DND-41 (cell line): ENCODE results near the gene LRRC75B.

ENCODE experiments used
- ATAC-seq: fragments of 200-7000 bp; cut with Tn5 transposase; 3 replicates; pipeline ENCODE4 v1.9.1; 2021; ENCODE audit warnings: low read depth; ENCODE audit not compliant: insufficient read depth
- DNase-seq: peaks from one replicate; pipeline ENCODE4 v3.0.0-alpha.2; 2020
- H2AFZ ChIP-seq: 2 replicates; pipeline ENCODE4 v1.6.0; 2012; ENCODE audit warnings: low read depth, low read length
- H3K27ac ChIP-seq: 2 replicates; pipeline ENCODE4 v1.5.1; 2012; ENCODE audit warnings: low read length, inconsistent platforms
- H3K27me3 ChIP-seq: fragments of 200-600 bp; sonication (generic); 2 replicates; pipeline ENCODE4 v1.6.0; 2012; ENCODE audit warnings: low read length, mild to moderate bottlenecking, inconsistent platforms; ENCODE audit not compliant: insufficient read depth, poor library complexity
- H3K36me3 ChIP-seq: 2 replicates; pipeline ENCODE4 v1.5.1; 2012; ENCODE audit warnings: low read length, inconsistent platforms; ENCODE audit not compliant: insufficient read depth
- H3K4me1 ChIP-seq: 2 replicates; pipeline ENCODE4 v1.5.1; 2012; ENCODE audit warnings: mild to moderate bottlenecking, low read length; ENCODE audit not compliant: insufficient read depth
- H3K4me2 ChIP-seq: 2 replicates; pipeline ENCODE4 v1.6.0; 2012; ENCODE audit warnings: mild to moderate bottlenecking, moderate library complexity, low read length, inconsistent platforms; ENCODE audit not compliant: insufficient read depth
- H3K4me3 ChIP-seq, 2 experiments: fragments of 200-600 bp in 1 of 2; shearing (Covaris generic) in 1 of 2; 2 replicates each; pipeline ENCODE4 v1.5.1; 2012 to 2016; ENCODE audit warnings: inconsistent platforms in 2 of 2, low read length in 2 of 2, mild to moderate bottlenecking in 2 of 2, low read depth in 1 of 2, moderate library complexity in 1 of 2
- H3K79me2 ChIP-seq: 2 replicates; pipeline ENCODE4 v1.6.0; 2012; ENCODE audit warnings: low read length, inconsistent platforms; ENCODE audit not compliant: insufficient read depth
- H3K9ac ChIP-seq: 2 replicates; pipeline ENCODE4 v1.6.0; 2012; ENCODE audit warnings: low read depth, mild to moderate bottlenecking, inconsistent platforms, low read length, moderate library complexity
- H3K9me3 ChIP-seq: 2 replicates; pipeline ENCODE4 v1.5.1; 2012; ENCODE audit warnings: low read length, moderate library complexity, mild to moderate bottlenecking, inconsistent platforms; ENCODE audit not compliant: insufficient read depth, severe bottlenecking
- H4K20me1 ChIP-seq: 2 replicates; pipeline ENCODE4 v1.6.0; 2012; ENCODE audit warnings: low read length; ENCODE audit not compliant: insufficient read depth
- EZH2 ChIP-seq: IDR thresholded peaks from 3 replicates; pipeline ENCODE4 v1.6.1; 2012; ENCODE audit warnings: borderline replicate concordance, low read depth, mild to moderate bottlenecking, moderate library complexity, low read length, inconsistent platforms; ENCODE audit not compliant: severe bottlenecking
- TF ChIP-seq, protein P1 (sequence below): IDR thresholded peaks from 2 replicates; pipeline ENCODE4 v1.5.1; 2012; ENCODE audit warnings: borderline replicate concordance, low read length, moderate library complexity, mild to moderate bottlenecking; ENCODE audit not compliant: poor library complexity, severe bottlenecking; ENCODE audit errors: extremely low read depth

LRRC75B gene

DNA sequence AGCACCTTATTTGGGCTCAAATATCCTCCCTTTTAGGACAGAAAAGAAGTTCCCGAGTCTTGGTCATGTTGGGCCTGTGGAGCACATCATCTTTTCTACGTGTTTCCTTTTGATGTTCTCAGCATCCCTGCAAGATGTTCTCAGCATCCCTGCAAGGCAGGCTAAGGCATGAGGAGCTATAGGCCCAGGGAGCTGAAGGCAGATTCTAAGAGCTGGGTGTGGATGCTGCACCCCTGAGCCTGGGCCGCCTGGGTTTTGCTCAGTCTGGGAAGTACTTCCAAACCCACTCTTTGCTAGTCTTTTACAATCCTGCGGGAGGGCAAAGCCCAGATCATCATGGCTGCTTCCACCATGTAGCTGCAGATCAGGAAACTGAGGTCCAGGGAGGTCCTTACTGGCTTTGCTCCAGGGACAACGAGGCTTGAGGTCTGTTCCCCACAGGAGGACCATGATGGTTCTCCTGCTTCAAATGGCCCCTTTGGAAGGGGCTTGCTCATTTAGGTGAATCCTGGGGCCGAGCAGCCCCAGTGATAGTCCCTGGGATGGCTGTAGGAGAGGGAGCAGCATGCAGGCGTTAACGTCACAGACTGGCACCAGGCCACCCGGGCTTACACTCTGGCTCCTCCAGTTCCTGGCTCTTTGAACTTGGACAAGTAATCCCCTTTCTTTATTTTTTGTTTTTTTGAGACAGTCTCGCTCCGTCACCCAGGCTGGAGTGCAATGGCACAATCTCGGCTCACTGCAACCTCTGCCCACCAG lies 10.6 kb downstream of the LRRC75B start:
- H2AFZ ChIP-seq: no peak overlapping the region
- no peak for ATAC-seq
- no peak overlapping the region for H3K4me3 ChIP-seq

DNA sequence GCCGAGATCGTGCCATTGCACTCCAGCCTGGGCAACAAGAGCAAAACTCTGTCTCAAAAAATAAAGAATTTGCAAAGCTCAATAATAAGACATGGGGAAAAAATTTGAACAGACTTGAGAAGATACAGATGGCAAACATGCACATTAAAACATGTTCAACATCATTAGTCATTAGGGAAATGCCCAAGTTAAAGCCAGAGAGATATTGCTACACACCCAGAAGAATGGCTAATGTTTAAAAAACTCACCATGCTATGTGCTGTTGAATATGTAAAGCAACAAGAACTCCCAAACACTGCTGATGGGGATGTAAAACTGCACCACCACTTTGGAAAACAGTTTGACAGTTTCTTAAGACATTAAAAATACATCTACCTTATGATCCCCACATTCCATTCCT lies 12.6 kb downstream of the LRRC75B start:
- no peak for DNase-seq
- H3K79me2 ChIP-seq: no peaks in the 10 kb centered on the region
- H3K9ac ChIP-seq: no peak overlapping the region
- no peaks in the 10 kb centered on the region for H3K27me3 ChIP-seq
- ATAC-seq: no peak
- H3K4me3 ChIP-seq: no peak overlapping the region
- TF ChIP-seq EZH2: no peak
- TF ChIP-seq, protein P1, sequence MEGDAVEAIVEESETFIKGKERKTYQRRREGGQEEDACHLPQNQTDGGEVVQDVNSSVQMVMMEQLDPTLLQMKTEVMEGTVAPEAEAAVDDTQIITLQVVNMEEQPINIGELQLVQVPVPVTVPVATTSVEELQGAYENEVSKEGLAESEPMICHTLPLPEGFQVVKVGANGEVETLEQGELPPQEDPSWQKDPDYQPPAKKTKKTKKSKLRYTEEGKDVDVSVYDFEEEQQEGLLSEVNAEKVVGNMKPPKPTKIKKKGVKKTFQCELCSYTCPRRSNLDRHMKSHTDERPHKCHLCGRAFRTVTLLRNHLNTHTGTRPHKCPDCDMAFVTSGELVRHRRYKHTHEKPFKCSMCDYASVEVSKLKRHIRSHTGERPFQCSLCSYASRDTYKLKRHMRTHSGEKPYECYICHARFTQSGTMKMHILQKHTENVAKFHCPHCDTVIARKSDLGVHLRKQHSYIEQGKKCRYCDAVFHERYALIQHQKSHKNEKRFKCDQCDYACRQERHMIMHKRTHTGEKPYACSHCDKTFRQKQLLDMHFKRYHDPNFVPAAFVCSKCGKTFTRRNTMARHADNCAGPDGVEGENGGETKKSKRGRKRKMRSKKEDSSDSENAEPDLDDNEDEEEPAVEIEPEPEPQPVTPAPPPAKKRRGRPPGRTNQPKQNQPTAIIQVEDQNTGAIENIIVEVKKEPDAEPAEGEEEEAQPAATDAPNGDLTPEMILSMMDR: no peak
- no peaks in the 10 kb centered on the region for H3K9me3 ChIP-seq
- no peaks in the 10 kb centered on the region for H4K20me1 ChIP-seq
- H3K4me1 ChIP-seq: no peaks in the 10 kb centered on the region
- H3K4me2 ChIP-seq: no peak overlapping the region
- no peak overlapping the region for H2AFZ ChIP-seq
- peaks cover 9% of the 10 kb centered on the region for H3K36me3 ChIP-seq
- no peak overlapping the region for H3K27ac ChIP-seq

More for the DNA sequence above, 10.6 kb downstream of the LRRC75B start:
- TF ChIP-seq, protein P1: no peak
- TF ChIP-seq EZH2: no peak
- Histone ChIP-seq H3K27ac (no peak overlapping the region), H3K9ac (no peak overlapping the region), H3K9me3 (no peaks in the 10 kb centered on the region), H3K79me2 (no peaks in the 10 kb centered on the region), H3K27me3 (no peaks in the 10 kb centered on the region), H3K4me1 (no peaks in the 10 kb centered on the region), H4K20me1 (no peaks in the 10 kb centered on the region), H3K4me2 (no peak overlapping the region), H3K36me3 (no peaks in the 10 kb centered on the region)
- DNase-seq: no peak

DNA sequence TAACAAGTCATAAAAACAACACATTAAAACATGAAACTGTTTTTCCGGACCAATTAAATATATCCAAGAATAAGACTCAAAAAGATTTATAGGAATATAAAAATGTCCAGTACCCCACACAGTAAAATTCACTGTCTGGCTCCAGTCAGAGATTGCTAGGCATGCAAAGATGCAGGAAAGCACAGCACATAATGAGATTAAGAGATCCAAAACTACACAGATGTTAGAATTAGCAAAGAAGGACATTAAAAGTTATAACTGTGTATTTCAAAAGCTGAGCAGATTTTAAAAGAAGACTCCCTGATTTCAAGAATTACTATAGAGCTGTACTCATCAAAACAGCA lies 13.6 kb downstream of the LRRC75B start:
- Histone ChIP-seq H3K4me3 (no peak overlapping the region), H3K27me3 (no peaks in the 10 kb centered on the region), H3K79me2 (no peaks in the 10 kb centered on the region), H4K20me1 (no peaks in the 10 kb centered on the region), H3K4me2 (no peak overlapping the region), H3K27ac (no peak overlapping the region), H2AFZ (no peak overlapping the region), H3K36me3 (peaks cover 19% of the 10 kb centered on the region), H3K9ac (no peak overlapping the region), H3K4me1 (no peaks in the 10 kb centered on the region), H3K9me3 (no peaks in the 10 kb centered on the region)
- ATAC-seq (no peak), DNase-seq (no peak)
- no peak for TF ChIP-seq EZH2
- TF ChIP-seq, protein P1: no peak
